Liver (tissue), 3 donors: Measurements from ENCODE around the gene GPRC5D.

Experiments
- ATF3 ChIP-seq: IDR thresholded peaks from 2 replicates; pipeline ENCODE4 v1.6.1; 2016; ENCODE audit warnings: antibody characterized with exemption
- FOXA1 ChIP-seq: IDR thresholded peaks from 2 replicates; pipeline ENCODE4 v1.6.1; 2016; ENCODE audit warnings: antibody characterized with exemption
- HNF4G ChIP-seq: IDR thresholded peaks from 2 replicates; pipeline ENCODE4 v1.6.1; 2016; ENCODE audit warnings: antibody characterized with exemption
- MAX ChIP-seq: IDR thresholded peaks from 2 replicates; pipeline ENCODE4 v1.6.1; 2016; ENCODE audit warnings: antibody characterized with exemption
- NR2F2 ChIP-seq: IDR thresholded peaks from 2 replicates; pipeline ENCODE4 v1.6.1; 2016; ENCODE audit warnings: antibody characterized with exemption
- RAD21 ChIP-seq, 2 donors: IDR thresholded peaks; 2 replicates each; pipeline ENCODE4 v1.6.1; 2016; ENCODE audit warnings: antibody characterized with exemption in 2 of 2, mild to moderate bottlenecking in 2 of 2
- SP1 ChIP-seq: IDR thresholded peaks from 2 replicates; pipeline ENCODE4 v1.6.1; 2018; ENCODE audit warnings: antibody characterized with exemption, mild to moderate bottlenecking
- TAF1 ChIP-seq: conservative IDR thresholded peaks from 2 replicates; pipeline ENCODE4 v1.6.1; 2016; ENCODE audit warnings: antibody characterized with exemption, mild to moderate bottlenecking
- YY1 ChIP-seq: IDR thresholded peaks from 2 replicates; pipeline ENCODE4 v1.6.1; 2016; ENCODE audit warnings: antibody characterized with exemption, mild to moderate bottlenecking
- ZBTB33 ChIP-seq: IDR thresholded peaks from 2 replicates; pipeline ENCODE4 v1.6.1; 2016; ENCODE audit warnings: antibody characterized with exemption
- TF ChIP-seq, protein P1 (sequence below): fragments of 150-350 bp; IDR thresholded peaks from 2 replicates; pipeline ENCODE4 v1.5.1; 2017; ENCODE audit warnings: improper control_type of control experiment, low read depth, low read length; ENCODE audit not compliant: missing input control
- TF ChIP-seq, protein P2 (sequence below): IDR thresholded peaks from 2 replicates; pipeline ENCODE4 v1.6.1; 2016; ENCODE audit warnings: antibody characterized with exemption, mild to moderate bottlenecking
- donor health status: healthy.
- donor health status: healthy.

- TF ChIP-seq, protein P1, sequence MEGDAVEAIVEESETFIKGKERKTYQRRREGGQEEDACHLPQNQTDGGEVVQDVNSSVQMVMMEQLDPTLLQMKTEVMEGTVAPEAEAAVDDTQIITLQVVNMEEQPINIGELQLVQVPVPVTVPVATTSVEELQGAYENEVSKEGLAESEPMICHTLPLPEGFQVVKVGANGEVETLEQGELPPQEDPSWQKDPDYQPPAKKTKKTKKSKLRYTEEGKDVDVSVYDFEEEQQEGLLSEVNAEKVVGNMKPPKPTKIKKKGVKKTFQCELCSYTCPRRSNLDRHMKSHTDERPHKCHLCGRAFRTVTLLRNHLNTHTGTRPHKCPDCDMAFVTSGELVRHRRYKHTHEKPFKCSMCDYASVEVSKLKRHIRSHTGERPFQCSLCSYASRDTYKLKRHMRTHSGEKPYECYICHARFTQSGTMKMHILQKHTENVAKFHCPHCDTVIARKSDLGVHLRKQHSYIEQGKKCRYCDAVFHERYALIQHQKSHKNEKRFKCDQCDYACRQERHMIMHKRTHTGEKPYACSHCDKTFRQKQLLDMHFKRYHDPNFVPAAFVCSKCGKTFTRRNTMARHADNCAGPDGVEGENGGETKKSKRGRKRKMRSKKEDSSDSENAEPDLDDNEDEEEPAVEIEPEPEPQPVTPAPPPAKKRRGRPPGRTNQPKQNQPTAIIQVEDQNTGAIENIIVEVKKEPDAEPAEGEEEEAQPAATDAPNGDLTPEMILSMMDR: no peak
- TF ChIP-seq HNF4G (no peak), NR2F2 (no peak), MAX (no peak), ATF3 (no peak), RAD21 (IDR thresholded peaks at IDR 0.05) (no peak), TAF1 (no peak), YY1 (no peak), ZBTB33 (no peak), SP1 (no peak), FOXA1 (no peak)
- TF ChIP-seq, protein P2, sequence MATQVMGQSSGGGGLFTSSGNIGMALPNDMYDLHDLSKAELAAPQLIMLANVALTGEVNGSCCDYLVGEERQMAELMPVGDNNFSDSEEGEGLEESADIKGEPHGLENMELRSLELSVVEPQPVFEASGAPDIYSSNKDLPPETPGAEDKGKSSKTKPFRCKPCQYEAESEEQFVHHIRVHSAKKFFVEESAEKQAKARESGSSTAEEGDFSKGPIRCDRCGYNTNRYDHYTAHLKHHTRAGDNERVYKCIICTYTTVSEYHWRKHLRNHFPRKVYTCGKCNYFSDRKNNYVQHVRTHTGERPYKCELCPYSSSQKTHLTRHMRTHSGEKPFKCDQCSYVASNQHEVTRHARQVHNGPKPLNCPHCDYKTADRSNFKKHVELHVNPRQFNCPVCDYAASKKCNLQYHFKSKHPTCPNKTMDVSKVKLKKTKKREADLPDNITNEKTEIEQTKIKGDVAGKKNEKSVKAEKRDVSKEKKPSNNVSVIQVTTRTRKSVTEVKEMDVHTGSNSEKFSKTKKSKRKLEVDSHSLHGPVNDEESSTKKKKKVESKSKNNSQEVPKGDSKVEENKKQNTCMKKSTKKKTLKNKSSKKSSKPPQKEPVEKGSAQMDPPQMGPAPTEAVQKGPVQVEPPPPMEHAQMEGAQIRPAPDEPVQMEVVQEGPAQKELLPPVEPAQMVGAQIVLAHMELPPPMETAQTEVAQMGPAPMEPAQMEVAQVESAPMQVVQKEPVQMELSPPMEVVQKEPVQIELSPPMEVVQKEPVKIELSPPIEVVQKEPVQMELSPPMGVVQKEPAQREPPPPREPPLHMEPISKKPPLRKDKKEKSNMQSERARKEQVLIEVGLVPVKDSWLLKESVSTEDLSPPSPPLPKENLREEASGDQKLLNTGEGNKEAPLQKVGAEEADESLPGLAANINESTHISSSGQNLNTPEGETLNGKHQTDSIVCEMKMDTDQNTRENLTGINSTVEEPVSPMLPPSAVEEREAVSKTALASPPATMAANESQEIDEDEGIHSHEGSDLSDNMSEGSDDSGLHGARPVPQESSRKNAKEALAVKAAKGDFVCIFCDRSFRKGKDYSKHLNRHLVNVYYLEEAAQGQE: no peak
Measured at GRCh38 chr12:12908252-12908651, 43.7 kb downstream of the GPRC5D start.
